Dendritic cell treated with granulocyte-macrophage colony-stimulating factor and Interleukin-4, amounts not matched to agents 40 ng/mL and 50 ng/mL, for 4 days (primary cell): ENCODE data around the gene SLC22A3.
"Not testable (repeated sequence)": the region's sequence is repeated elsewhere in the genome, so short reads cannot be mapped to it uniquely, and the experiment has no call there.

ENCODE experiments used
- H3K27ac Mint-ChIP-seq: one replicate; pipeline ENCODE4 v1.8.0; 2022; ENCODE audit warnings: mild to moderate bottlenecking, mixed read lengths
- H3K27me3 Mint-ChIP-seq: one replicate; pipeline ENCODE4 v1.8.0; 2022; ENCODE audit warnings: mild to moderate bottlenecking, mixed read lengths
- H3K36me3 Mint-ChIP-seq: one replicate; pipeline ENCODE4 v1.8.0; 2022; ENCODE audit warnings: low read depth, mixed read lengths
- H3K4me1 Mint-ChIP-seq: one replicate; pipeline ENCODE4 v1.8.0; 2022; ENCODE audit warnings: low read depth, mixed read lengths
- H3K4me3 Mint-ChIP-seq: one replicate; pipeline ENCODE4 v1.8.0; 2022; ENCODE audit warnings: mild to moderate bottlenecking, moderate library complexity, mixed read lengths
- H3K9me3 Mint-ChIP-seq: one replicate; pipeline ENCODE4 v1.8.0; 2022; ENCODE audit warnings: mixed read lengths
- intact Hi-C: fragments of 100-400 bp; cut with micrococcal nuclease; formaldehyde crosslinking; loops from one replicate; pipeline ENCODE4 v1.15.0; 2022

Gene SLC22A3

DNA sequence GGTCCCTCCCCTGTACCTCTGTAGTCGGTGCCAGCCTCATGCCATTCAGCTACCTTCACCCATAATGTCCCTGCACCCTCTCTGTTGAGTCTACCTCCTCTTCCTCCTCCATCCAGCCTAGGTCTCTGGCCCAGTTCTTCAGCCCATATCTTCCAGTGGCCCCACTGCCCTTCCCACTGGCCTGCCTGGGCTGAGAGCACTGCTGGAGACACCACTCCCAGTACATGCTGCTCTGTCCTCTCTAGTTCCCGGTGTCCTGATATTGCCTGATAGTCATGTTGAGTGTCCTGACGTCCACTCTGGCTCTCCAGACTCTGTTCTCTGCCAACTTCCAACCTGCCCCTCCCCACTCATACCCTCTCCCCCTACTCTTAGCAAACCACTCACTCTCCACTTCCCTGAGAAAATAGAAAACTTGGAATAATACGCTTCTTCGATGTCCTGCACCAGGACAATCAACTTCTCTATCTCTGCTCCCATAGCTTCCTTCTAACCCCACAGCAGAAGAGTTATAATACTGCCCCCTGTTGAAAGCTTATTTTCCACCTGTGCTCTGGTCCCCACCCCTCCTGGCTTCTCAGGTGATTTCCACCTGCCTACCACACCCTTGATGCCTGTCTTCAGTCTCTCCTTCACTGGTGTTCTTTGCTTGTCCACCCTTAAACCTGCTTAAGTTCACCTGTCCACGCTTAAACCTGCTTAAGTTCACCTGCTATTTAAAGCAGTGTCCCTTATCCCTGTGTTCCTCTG is 19.8 kb downstream of the SLC22A3 start:
- intact Hi-C loops: no loop called here
- Mint-ChIP-seq H3K4me1 (no peaks in the 10 kb centered on the region), H3K4me3 (no peak overlapping the region), H3K9me3 (peaks cover 7% of the 10 kb centered on the region), H3K36me3 (no peaks in the 10 kb centered on the region), H3K27ac (no peak overlapping the region), H3K27me3 (no peaks in the 10 kb centered on the region)

DNA sequence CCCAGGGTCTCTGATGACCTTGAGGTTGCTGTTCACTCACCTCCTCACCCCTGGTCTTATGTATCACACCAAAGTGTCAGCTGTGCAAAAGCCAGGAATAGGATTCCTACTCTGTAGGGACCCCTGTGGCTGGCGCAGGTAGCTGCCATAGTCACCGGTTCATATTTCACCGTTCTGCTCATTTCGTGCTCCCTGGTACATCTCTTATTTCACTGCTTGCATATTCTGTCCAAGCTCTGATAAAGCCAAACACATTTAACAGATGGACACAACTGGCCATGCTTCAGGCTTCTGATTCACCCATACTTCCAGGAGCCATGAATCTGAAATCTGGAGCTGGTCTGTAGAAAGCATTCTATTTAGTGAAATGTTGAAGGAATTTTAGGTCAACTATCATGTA is 20.5 kb downstream of the SLC22A3 start:
- intact Hi-C loops: no loop called here
- no peaks in the 10 kb centered on the region for H3K4me1 Mint-ChIP-seq
- H3K4me3 Mint-ChIP-seq: no peak overlapping the region
- H3K27me3 Mint-ChIP-seq: no peaks in the 10 kb centered on the region
- H3K9me3 Mint-ChIP-seq: peaks cover 7% of the 10 kb centered on the region
- no peaks in the 10 kb centered on the region for H3K36me3 Mint-ChIP-seq
- H3K27ac Mint-ChIP-seq: no peak overlapping the region

DNA sequence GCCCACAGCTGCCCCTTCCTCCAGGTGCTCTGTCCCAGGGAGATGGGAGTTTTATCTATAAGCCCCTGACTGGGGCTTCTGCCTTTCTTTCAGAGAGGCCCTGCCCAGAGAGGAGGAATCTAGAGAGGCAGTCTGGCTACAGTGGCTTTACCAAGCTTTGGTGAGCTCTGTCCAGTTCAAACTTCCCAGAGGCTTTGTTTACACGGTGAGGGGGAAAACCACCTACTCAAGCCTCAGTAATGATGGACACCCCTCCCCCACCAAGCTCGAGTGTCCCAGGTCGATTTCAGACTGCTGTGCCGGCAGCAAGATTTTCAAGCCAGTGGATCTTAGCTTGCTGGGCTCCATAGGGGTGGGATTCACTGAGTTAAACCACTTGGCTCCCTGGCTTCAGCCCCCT is 25.4 kb downstream of the SLC22A3 start:
- H3K27me3 Mint-ChIP-seq, H3K27ac Mint-ChIP-seq, H3K4me1 Mint-ChIP-seq, intact Hi-C loops, H3K4me3 Mint-ChIP-seq, H3K9me3 Mint-ChIP-seq, H3K36me3 Mint-ChIP-seq: not testable (repeated sequence)

DNA sequence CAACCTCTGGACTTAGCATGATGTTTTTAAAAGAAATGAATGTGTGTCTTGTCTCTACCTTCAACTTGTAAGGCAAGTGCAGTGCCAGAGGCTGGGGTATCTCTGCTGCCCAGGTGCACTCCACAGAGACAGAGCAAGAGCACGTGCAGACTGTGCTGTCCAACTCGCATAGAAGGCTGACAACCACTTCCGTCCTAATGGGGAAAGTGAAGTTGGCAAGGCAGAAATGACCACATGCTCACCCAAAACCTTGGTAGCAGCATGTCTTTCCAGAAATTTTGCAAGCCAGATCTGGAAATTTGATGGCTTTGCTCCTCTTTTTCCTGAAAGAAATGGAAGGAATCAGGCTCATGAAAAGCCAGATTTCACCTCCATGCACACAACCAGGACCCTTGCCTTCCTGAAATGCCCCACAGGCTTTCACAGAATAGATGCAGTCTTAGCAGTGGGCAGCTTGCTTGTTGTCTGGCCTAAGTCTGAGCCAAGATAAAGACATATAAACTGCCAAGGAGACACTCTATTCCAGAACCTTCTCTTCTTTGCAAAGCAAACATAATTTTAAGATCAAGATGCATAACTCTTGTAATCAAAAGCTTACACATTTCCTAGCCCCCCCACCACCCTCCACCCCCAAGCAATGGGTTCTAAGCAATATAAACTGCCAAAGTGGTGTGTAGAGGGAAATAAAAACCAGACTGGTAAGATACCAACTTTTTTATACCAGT is 26.8 kb downstream of the SLC22A3 start:
- H3K27ac Mint-ChIP-seq: no peak overlapping the region
- peaks cover 7% of the 10 kb centered on the region for H3K9me3 Mint-ChIP-seq
- no peaks in the 10 kb centered on the region for H3K36me3 Mint-ChIP-seq
- no peak overlapping the region for H3K4me3 Mint-ChIP-seq
- no peaks in the 10 kb centered on the region for H3K4me1 Mint-ChIP-seq
- H3K27me3 Mint-ChIP-seq: no peaks in the 10 kb centered on the region
- intact Hi-C loops: no loop called here

- Mint-ChIP-seq H3K4me3 (no peak overlapping the region), H3K9me3 (peaks cover 7% of the 10 kb centered on the region), H3K27ac (no peak overlapping the region), H3K4me1 (no peaks in the 10 kb centered on the region), H3K36me3 (no peaks in the 10 kb centered on the region), H3K27me3 (no peaks in the 10 kb centered on the region)
- intact Hi-C loops: no loop called here
These were observed 27.4 kb downstream of the SLC22A3 start for GRCh38 chr6:160375561-160375949.

DNA sequence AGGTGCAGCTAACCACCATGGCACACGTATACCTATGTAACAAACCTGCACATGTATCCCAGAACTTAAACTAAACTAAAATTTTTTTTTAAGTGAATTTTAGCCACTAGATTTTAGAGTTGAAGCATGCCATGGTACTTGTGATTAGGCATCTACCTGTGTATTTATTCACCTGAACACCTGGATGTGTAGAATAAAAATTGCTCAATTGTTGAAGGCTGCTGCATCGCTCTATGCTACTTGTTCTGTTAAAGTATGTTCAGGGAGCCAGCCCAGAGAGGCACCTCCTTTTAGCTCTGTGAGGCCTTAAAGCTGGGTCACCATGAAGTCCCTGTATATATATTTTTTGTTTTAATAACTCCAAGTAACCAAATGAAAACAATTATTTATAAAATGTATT is 28.3 kb downstream of the SLC22A3 start:
- Mint-ChIP-seq H3K4me1 (no peaks in the 10 kb centered on the region), H3K36me3 (no peaks in the 10 kb centered on the region), H3K9me3 (peaks cover 7% of the 10 kb centered on the region), H3K27ac (no peak overlapping the region), H3K27me3 (no peaks in the 10 kb centered on the region), H3K4me3 (no peak overlapping the region)
- intact Hi-C loops: no loop called here

DNA sequence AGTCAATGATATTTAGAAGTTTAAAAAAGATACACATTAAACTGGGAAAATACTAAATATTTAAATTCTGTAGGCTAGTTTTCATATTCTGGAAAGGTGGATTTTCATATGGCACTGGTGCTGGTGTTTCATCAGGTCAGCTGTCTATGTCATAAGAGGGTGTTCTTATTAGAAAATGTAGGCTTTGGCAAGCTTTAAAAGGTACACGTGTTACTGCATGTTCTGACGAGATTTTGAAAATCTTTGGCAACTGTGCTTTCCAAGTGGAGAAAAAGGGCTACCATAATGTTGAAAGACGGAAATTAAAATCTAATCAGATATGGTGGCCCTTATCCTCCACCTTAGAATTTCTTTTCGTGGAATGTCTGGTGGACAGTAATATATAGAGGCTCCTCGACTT is 30.0 kb downstream of the SLC22A3 start:
- Mint-ChIP-seq H3K27ac (no peak overlapping the region), H3K27me3 (no peaks in the 10 kb centered on the region), H3K4me3 (no peak overlapping the region), H3K36me3 (no peaks in the 10 kb centered on the region), H3K4me1 (no peaks in the 10 kb centered on the region), H3K9me3 (no peaks in the 10 kb centered on the region)
- intact Hi-C loops: no loop called here

GRCh38 chr6:160378882-160379281 is 30.7 kb downstream of the SLC22A3 start:
- intact Hi-C loops: no loop called here
- Mint-ChIP-seq H3K4me1 (no peaks in the 10 kb centered on the region), H3K27me3 (no peaks in the 10 kb centered on the region), H3K9me3 (no peaks in the 10 kb centered on the region), H3K36me3 (no peaks in the 10 kb centered on the region), H3K4me3 (no peak overlapping the region), H3K27ac (no peak overlapping the region)

DNA sequence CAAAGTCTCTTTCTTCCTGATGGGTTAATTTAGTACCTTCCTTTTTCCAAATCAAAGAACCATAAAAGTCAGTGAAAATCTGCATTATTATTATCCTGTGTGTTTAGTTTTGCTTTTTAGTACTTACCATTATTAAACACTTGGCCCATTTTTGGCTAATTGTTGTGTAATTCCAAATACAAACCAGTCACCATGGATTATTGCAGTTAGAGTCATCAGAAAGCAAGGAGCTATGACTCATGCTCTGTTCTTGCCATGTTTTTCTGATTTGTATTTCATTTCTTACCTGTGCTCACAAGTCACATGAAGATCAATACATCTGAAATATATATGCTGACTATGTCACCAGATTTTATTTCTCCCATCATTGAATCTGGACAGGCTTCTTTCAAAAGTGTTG is 31.3 kb downstream of the SLC22A3 start:
- Mint-ChIP-seq H3K27ac (no peak overlapping the region), H3K4me3 (no peak overlapping the region), H3K9me3 (no peaks in the 10 kb centered on the region), H3K27me3 (no peaks in the 10 kb centered on the region), H3K36me3 (no peaks in the 10 kb centered on the region), H3K4me1 (no peaks in the 10 kb centered on the region)
- intact Hi-C loops: no loop called here

- no peaks in the 10 kb centered on the region for H3K4me1 Mint-ChIP-seq
- no peaks in the 10 kb centered on the region for H3K36me3 Mint-ChIP-seq
- no peaks in the 10 kb centered on the region for H3K27me3 Mint-ChIP-seq
- no peak overlapping the region for H3K27ac Mint-ChIP-seq
- intact Hi-C loops: no loop called here
- H3K9me3 Mint-ChIP-seq: no peaks in the 10 kb centered on the region
- no peak overlapping the region for H3K4me3 Mint-ChIP-seq
These were observed 34.8 kb downstream of the SLC22A3 start for GRCh38 chr6:160382946-160383345.

DNA sequence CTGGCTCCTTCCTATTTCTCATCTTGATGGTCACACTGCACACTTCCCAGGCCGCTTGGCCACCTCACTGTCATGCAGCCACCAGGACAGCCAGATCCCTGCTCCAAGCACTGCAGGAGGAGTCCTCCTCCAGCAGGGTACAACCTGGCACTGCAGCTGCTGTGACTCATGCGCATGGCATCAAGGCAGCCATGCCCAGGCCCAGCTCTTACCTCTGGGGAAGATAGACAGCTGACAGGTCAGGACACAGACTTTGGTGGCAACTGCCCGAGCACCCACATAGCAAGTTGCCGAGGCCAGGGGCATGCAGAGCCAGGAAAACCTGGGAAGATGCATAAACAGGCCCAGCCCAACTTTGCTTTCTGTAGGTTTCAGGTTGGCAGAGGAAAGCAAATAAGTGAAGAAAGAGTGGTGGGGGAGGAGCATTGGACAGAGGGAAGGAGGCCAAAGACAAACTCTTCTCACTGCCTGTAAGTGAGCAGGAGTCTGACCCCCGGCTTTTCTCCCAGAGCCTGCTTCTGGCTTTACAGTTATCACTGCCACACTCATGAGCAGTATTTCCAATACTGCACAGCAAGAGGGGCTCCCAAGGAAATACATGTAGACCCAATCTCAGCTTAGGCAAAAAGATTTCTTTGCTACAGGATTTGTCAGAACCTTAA is 38.8 kb downstream of the SLC22A3 start:
- no peaks in the 10 kb centered on the region for H3K27me3 Mint-ChIP-seq

DNA sequence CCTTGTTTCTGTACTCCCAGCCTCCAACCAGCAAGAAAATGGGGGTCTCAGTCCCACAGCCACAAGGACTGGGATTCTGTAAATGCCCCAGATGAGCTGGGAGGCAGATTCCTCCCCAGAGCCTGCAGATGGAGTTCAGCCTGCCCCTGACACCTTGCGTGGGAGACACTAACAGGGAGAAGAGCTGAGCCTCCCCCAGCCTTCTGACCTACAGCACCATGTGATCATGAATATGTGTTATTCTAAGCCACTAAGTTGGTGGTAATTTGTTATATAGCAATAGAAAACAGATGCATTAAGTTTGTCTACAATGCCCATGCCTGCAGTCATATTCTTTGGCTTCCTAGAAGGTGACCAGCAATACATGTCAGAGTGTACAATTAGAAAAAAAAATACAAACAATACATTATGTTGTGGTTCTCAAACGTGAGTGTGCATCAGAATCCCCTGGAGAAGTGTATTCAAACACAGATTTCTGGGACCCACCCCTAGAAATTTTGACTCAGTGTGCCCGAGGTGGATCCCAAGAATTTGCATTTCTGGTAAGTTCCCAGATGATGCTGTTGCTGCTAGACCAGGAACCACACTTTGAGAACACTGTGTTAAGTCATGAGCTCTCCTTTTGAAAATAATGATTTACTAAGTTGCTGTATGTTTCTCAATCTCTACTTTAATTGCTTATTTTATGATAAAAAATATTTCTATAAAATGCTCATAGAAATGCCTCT is 39.9 kb downstream of the SLC22A3 start:
- Mint-ChIP-seq H3K9me3 (no peaks in the 10 kb centered on the region), H3K4me3 (no peak overlapping the region), H3K27ac (no peak overlapping the region), H3K4me1 (no peaks in the 10 kb centered on the region), H3K36me3 (no peaks in the 10 kb centered on the region), H3K27me3 (no peaks in the 10 kb centered on the region)
- intact Hi-C loops: no loop called here

More for the DNA sequence above, 38.8 kb downstream of the SLC22A3 start:
- Mint-ChIP-seq H3K4me3 (no peak overlapping the region), H3K27ac (no peak overlapping the region), H3K9me3 (no peaks in the 10 kb centered on the region), H3K36me3 (no peaks in the 10 kb centered on the region), H3K4me1 (no peaks in the 10 kb centered on the region)
- intact Hi-C loops: no loop called here

DNA sequence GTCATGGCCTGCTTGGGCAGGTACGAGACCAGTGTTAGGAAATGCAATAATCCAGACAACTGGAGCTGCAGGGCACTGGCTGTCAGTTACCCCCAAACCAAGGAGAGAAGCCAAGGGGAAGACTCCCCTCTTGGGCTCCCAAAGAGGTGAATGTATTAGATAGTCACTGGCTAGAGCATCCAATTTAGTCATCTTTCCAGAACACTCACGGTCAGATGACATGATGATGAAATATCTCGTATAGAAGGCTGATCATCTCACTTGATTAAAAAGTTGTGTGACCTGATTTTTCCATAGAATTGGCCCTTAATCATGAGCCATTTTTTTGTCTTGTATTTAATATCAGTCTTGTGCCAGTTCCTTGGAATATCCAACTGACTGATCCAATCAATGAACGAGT is 40.7 kb downstream of the SLC22A3 start:
- Mint-ChIP-seq H3K27me3 (no peaks in the 10 kb centered on the region), H3K36me3 (no peaks in the 10 kb centered on the region), H3K4me1 (no peaks in the 10 kb centered on the region), H3K4me3 (no peak overlapping the region), H3K9me3 (no peaks in the 10 kb centered on the region), H3K27ac (no peak overlapping the region)
- intact Hi-C loops: no loop called here
